ENCODE results near the gene ADAM29.
"Not testable (repeated sequence)": the region's sequence is repeated elsewhere in the genome, so short reads cannot be mapped to it uniquely, and the experiment has no call there.

ADAM29 gene

DNA sequence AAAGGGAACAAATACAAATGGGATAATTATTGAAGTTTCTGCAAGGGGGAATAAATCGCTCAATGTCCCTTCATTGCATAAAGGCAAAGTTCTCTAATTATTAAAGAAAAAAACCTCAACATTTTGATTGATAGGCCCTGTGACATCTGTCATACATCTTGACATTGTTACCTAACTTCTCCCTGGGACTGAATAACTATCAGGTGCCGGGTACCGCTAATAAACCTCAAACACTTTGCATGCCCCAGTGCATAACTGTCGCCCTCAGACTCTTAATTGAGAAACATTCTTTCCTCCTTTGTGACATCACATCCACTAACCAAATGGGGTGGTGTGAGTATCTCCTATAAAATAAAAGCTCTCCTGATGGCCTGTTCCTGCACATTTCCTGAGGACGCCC, at the start of gene ADAM29:
Gene ADAM29 (plus strand): TSS at position 301 of the 400 bp plus-strand sequence. CDS start 57,168 bp downstream, outside the sequence.
- no peak for DNase-seq (ENCODE audit: low spot score)

DNA sequence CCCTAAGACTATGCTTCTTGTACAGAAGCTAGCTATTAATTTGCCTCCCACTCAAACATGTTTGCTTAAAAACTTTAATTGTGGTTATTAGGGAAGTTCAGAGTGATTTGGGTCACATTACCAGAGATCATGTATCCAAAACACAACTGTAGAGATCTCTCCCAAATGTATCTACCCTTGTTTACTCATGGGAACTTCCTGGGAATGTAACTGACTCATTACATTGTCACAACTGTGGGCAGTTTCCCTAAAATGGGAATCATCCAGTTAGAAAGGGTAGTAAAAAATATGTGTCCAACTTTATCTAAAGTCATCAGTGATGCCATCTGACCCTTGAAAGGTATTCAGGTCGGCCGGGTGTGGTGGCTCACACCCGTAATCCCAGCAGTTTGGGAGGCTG, 48.8 kb upstream of the ADAM29 start:
- DNase-seq (ENCODE audit: low spot score) = no peak

DNA sequence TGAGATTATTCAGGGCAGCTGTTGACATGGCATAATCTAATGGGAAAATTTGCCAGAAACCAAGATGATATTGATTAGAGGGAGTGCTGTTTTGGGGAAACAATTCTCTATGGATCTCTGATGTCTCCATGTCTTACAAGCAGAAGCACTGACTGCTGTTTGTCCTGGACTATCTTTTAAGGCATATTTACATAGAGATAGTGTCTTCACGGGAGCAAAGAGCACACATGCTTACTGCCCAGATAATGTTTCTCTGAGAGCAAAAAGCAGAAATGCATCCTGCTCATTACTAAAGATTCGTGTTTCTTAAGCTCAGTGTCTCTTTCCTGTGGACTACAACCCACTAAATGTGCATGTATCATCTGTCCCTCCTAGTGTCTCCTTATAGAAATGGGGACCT, 47.8 kb upstream of the ADAM29 start:
- DNase-seq (ENCODE audit: low spot score) = no peak

DNA sequence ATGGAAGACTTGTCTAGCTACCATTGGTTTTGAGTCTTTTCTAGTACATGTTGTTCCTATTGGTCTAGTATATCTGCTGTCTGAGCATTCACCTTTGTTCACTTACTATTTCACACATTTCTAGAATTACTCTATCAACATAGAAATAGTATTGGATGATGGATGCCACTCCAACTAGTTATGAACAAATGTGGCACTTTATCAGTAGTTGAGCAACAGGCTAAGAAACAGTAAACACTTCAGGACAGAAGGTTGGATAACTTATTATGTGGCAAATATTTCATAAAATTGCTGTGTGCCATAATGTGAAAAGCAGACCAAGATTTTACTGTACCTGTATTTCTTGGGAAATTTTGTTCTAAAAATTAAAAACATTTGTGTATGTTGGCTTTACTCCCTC, 46.8 kb upstream of the ADAM29 start:
- DNase-seq (ENCODE audit: low spot score) = no peak

DNA sequence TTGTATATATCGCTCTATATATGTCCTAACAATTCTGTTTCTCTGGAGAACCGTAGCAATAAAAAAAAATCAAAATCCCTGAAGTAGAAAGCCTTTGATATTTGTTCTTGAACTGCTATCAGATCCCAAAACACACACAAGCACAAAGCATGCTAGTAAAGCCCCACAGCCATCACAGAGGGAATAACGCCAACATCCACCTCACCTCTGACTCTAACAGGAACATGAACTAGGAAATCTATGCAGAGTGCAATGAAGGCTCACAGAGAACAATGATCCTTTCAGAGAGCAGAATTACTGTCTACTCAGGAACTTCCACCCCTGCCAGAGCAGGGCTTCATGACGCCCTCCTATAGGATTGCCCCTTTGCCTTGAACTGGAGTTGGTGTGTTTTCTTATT, 45.0 kb upstream of the ADAM29 start:
- DNase-seq (ENCODE audit: low spot score) = not testable (repeated sequence)

DNA sequence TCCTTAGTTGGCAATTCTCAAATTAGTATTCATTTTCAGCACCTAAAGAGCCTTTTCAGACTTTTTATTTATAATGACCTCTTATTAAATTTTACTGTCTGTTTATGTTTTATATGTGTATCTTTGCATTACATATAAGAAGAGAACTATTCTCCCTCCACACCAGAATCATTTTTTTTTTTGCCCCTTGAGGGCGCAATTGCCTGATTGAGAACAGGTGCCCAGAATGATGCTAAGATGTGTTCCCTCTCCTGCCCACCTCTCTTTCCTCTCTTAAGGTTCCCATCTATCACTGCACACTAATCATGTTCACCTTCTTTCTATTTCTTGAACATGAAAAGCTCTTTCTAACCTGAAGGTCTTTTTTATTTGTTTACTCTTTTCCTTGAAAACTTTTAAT, 44.2 kb upstream of the ADAM29 start:
- DNase-seq (ENCODE audit: low spot score) = no peak

DNA sequence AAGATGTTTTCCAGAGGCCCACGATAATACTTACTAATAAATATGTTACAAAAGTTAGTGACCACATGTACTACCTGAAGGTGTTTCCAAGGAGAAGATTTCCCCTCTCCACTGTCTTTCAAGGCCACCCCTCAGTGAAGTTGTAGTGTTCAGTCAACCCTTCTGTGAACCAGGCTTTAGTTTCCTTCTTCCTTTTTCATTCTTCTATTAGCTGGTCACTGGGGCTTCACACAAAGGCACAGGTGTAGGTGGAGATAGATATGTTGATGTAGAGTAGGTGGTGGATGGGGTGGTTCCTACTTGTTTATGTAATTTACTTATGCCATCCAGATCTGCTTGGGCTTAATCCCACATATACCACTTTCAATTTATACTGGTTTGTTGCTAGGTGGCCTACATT, 43.3 kb upstream of the ADAM29 start:
- DNase-seq (ENCODE audit: low spot score) = no peak

DNA sequence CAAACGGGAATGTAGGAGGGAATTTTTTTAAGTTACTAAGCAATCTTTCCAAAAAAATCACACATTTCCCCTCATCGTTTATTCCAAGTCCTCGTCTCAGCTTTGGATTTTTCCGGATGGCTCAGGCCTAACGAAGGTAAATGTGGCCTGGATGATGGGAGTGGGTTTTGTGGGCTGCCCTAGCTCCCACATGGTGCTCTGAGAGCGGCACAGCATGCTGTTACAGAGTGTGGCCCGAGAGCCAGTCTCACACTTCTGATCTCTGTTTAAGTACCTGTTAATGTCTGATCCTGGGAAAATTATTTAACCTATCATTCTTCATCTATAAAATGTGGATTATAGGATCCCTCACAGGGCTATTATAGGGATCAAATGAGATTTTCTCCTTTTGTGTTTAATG, 38.2 kb upstream of the ADAM29 start:
- DNase-seq (ENCODE audit: low spot score) = no peak

DNA sequence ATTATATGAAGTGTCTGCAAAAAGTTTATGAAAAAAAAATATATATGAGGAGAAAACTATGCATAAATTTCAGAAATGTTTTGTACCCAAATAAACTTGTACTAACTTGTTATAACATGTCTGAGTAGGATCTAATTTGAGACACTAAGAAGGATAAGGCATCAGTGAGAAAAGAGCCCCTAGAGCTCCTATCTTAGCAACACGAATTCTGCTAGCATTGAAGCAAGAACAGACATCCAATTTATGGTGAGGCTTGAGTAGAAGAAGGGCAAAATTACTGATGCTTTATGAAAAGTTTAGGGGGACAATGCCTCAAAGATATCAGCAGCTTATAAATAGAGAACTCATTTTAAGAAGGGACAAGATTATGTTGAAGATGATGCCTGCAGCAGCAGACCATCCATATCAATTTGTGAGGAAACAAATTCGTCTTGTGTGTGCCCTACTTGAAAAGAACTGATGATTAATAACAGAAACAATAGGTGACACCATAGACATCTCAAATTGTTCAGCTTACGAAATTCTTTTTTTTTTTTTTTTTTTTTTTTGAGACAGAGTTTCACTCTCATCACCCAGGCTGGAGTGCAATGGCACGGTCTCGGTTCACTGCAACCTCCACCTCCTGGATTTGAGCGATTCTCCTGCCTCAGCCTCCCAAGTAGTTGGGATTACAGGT, 35.7 kb upstream of the ADAM29 start:
- DNase-seq (ENCODE audit: low spot score) = no peak

DNA sequence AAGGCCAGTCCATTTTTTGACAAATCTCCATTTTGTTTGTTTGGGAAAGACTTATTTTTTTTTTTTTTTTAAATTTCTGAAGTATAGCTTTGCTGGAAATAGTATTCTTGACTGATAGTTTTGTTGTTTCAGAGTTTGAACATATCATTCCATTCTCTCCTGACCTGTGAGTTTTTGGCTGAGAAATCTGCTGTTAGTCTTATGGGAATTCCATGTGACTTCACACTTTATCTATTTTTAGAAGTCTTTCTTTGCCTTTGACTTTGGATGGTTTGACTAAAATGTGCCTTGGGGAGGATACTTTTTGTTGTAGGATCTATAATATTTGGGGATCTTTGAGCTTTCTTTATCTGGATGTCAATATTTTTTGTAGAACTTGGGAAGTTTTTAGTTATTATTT, 10.7 kb upstream of the ADAM29 start:
- no peak for DNase-seq (ENCODE audit: low spot score)

DNA sequence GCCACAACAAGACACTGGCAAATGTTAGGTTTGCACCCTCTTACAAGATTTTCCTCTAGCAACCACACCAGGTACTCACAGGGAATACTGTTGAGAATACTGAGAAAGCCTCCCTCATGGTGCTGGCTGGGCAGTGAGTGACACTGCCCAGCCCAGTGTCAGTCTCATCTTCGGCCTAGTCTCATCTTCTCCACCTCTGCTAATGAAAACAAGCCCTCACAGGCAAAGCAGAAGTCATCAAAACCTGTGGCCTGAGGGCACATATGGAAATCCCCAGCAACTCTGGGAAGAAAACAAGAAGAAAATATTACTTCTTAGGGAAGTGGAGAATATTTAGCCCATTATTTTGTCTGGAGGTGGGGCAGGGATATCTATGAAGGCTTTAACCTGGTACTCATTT, 7.9 kb upstream of the ADAM29 start:
- DNase-seq (ENCODE audit: low spot score) = no peak

DNA sequence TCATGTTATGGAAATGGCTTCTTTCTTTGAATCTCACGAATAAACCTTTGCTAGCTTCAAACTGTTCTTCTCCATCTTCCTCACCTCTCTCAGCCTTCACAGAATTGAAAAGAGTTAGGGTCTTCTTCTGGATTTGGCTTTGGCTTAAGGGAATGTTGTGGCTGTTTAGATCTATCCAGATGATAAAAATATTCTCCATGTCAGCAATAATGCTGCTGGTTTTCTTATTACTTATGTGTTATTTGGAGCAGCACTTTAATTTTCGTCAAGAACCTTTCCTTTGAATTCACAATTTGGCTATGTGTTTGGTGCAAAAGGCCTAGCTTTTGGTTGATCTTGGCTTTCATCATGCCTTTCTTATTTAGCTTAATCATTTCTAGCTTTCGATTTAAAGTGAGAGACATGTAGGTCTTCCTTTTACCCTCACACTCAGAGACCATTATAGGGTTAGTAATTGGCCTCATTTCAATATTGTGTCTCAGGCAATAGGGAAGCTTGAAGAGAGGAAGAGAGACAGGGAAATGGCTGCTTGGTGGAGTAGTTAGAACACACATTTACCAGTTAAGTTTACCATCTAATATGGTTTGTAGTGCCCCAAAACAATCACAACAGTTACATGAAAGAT, 5.1 kb upstream of the ADAM29 start:
- DNase-seq (ENCODE audit: low spot score) = no peak

DNA sequence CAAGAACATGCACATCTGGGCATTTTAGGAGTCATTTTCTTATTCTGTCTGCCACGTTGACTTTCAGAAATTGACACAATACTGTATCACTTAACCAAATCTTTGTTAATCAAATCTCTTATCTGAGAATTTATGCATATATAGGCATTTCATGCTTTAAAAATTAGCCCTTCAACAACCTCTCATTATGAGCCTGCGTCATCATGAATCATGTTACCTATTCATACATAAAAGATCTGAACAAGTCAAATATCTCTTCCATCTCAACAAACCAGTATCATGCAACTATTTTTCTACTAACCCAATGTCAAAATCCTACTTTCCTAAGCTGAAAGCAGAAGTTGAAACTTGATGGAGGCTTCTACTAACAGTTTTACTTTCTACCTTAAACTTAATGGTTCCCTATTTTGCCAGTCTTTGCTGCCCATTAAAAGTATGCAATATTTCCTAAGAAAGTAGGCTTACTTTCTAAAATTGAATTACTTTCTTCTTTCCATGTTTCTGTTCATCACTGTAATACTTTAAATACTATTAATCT, 1.8 kb downstream of the ADAM29 start:
- DNase-seq (ENCODE audit: low spot score) = no peak

DNA sequence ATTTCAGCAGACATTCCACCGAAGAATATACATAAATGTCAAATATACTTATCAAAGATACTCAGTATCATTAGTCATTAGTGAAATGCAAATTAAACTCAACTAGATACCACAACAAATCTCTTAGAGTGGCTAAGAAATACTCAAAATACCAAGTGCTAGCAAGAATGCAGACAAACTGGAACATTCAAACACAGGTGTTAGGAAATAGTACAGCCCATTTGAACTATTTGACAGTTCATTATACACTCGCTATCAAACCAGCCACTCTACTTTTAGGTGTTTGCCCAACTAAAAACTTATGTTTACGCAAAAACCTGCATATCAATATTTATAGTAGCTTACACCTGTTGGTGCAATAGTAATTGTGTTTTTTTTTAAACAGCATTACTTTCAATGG, 8.8 kb downstream of the ADAM29 start:
- no peak for DNase-seq (ENCODE audit: low spot score)

DNA sequence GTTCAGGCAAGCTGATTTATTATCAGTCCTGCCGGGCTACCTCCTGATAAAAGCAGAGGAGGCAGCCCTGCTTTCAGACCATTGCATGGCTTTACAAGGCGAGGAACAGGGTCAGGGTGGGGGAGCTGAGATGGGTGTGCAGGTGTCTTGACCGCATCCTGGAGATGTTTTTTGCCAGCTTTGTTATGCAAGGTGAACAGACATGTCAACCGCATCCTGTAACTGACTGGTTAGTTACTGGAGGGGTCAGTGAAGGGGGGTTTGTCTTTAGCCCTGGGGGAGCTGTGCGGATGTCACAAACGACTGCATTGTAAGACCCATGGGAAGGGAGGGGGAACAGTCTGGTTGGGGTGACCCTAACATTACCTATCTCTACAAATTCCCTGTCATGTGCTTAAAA, 10.0 kb downstream of the ADAM29 start:
- no peak for DNase-seq (ENCODE audit: low spot score)

DNA sequence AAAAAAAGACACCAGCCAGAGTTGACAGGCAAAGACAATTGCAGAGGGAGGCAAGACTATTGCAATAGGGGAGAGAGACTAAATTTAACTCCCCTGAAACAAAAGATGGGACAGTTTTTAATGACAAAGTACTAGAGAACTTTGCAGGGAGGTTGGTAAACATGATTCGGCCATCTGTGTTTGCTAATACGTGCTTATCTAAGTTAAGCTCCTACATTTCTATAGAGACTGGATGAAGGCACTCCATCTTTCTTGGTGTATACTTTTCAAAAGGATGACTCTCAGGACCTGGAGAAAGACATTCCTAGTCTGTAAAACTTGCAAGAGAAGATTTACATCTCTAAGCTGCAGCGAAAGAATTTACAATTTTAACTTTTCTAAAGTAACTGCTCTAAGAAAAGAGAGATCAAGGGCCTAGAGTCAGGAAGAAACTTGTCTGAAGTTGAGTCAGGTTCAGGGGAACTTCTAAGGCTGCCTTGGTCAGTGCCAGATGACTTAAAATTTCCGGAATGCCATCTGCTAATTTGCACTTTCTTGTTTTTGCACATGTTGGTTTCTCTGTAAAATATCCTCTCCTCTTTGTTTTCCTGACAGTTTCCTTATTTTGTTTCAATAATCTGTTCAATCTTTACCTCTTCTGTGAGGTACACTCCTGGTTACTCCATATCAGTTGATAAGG, 10.6 kb downstream of the ADAM29 start:
- DNase-seq (ENCODE audit: low spot score) = no peak

DNA sequence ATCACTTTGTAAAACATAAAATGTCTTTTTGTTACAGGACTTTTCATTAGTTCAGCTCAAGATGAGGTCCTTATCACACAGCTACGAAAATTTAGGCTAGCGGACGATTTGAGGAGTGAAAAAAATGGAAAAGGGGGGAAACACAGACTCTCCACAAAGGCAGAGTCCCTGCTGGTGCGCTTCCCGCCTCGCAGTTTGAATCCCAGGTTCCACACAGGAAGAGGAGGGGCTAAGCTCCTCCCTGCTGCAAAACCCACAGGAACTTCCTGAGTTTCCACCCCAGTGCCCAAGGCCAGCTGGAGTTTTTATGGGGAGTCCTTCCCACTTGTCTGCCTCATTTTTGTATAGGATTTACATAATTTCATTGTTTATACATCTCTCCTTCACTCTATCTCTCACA, 11.2 kb downstream of the ADAM29 start:
- DNase-seq (ENCODE audit: low spot score) = no peak

DNA sequence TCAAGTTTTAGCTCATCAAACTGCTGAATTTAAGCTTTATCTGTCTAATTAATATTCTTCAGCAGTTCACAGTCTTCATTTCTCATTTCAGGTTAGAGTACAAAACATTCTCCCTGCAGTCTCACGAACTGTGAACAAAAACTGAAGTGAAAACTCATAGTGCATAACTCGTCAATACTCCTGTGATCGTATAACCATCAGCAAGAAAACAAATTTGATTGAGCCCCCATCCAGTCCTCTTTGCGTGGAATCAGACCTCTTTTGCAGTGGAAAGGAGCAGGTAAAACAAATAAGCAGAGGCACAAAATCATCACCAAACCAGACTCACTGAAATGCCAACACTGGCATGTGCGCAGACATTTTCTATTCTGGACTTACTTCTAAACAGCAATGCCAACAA, 12.7 kb downstream of the ADAM29 start:
- no peak for DNase-seq (ENCODE audit: low spot score)

DNA sequence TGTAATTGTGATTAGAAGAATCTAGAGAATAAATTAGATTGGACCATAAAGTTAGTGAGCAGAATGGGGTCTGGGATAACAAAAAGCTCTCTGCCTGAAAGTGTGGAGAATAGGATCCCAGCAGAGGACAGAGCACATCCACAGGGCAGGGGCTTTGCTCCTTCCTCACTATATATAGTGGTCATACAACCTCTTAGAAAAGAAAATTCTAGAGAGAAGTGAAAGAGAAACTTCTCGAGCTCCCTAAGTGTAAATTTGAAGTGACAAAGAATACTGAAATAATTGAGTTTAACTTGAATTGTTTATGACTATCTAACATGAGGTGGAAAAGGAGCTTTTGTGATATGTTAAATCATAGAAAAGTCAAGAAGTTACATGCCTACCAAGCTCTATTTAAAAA, 14.9 kb downstream of the ADAM29 start:
- DNase-seq (ENCODE audit: low spot score) = no peak

DNA sequence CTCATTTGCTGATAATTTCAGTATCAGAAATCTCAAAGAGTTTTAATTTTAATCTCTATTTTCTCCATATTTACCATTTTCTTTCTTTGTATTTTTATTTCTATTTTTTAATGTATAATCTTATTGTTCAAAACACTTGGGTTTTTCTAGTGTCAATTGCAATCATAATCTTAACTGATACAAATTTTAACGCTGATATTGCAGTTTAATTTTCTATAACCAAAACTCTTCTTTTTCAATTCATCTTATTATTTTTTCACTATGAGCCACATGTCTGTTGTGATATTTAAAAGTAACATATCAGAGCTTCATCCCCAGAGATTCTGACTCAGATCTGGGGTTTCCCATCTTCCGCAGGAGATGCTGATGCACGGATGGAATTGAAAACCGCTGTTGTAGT, 16.2 kb downstream of the ADAM29 start:
- no peak for DNase-seq (ENCODE audit: low spot score)

DNA sequence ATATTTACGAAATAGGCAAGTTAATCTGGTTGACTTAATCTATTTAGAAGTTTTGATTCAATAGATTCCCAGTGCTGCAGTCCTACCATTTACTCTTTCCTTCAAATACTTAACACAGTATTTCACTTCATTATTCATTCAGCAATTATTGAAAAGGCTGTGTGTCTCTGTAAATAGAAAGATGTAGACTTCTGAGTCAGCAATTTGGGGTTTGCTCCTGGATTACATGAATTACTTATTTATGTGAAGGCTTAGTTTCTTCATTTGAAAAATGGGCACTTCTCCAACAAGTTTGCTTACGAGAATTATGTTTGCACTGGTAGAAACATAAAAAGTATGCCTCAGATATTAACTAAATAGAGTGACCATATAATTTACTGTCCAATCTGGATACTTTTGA, 17.4 kb downstream of the ADAM29 start:
- DNase-seq (ENCODE audit: low spot score) = no peak

DNA sequence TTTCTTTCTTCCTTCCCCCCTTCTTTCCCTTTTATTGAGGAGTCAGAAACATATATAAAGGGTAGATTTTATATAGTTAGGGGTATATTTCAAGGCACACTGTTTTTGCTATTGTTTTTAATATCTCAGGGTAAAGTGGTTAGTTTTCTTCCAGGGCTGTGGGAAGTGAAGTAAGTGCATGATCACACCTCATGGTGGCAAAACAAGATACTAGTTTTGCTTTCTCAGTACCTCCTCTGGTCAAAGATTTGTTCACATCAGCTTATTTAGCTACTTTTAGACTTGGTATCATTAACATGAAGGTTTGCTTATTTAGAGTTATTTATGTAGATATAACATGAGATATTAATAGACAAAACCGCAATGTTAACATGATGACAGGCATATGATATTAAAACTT, 21.8 kb downstream of the ADAM29 start:
- no peak for DNase-seq (ENCODE audit: low spot score)

DNA sequence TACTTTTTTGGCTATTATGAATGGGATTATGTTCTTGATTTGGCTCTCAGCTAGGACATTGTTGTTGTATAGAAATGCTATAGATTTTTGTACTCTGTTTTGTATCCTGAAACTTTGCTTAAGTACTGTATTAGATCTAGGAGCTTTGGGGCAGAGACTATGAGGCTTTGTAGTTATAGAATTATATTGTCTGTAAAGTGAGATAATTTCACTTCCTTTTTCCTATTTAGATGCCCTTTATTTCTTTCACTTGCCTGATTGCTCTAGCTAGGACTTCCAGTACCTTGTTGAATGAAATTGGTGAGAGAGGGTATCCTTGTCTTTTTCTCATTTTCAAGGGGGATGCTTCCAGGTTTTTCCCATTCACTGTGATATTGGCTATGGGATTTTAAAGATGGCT, 28.1 kb downstream of the ADAM29 start:
- no peak for DNase-seq (ENCODE audit: low spot score)
